LoVo (cell line): Measurements from ENCODE around the gene MPPED1.

Source experiments
- DNase-seq: peaks from one replicate; pipeline ENCODE4 v3.0.0-alpha.2; 2016; ENCODE audit warnings: low spot score

Gene MPPED1

DNA sequence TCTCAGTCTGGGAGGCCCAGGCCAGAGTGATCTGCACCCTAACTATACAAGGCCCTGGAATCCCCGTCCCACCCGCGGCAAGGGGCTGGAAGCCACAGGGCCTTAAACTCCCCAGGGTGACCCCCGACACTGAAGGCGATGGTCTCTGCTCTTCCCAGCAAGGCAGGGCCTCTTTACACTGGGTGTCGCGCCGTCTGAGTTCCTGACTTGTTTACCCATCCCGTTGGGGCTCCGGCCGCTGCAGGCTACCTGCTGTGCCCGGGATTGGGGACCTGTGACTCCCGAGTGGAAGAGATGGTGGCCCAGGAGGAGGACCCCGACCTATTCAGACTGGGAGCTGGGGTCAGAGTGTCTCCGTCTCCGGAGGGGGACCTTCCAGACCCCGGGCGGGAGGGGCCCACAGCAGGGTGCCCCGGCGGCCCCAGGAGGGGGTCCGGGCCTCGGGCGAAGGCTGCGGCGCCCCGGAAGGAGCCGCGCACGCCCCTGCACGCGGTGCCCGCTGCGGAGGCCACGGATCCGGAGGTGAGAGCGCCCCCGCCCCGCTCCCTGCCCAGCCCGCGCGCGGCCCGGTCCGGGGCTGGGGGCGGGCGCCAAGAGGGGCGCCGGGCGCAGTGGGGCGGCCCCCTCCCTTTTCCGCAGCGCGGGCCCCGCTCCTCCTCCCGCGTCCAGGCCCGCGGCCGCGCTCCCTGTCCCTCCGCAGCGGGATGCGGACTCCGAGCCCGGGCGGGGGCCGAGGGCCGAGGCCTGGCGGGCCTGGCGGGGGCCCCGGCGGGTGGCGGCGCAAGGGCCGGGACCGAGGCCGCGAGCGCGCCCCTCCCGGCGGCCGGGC is 560 bp upstream of the MPPED1 start:
- no peak for DNase-seq

DNA sequence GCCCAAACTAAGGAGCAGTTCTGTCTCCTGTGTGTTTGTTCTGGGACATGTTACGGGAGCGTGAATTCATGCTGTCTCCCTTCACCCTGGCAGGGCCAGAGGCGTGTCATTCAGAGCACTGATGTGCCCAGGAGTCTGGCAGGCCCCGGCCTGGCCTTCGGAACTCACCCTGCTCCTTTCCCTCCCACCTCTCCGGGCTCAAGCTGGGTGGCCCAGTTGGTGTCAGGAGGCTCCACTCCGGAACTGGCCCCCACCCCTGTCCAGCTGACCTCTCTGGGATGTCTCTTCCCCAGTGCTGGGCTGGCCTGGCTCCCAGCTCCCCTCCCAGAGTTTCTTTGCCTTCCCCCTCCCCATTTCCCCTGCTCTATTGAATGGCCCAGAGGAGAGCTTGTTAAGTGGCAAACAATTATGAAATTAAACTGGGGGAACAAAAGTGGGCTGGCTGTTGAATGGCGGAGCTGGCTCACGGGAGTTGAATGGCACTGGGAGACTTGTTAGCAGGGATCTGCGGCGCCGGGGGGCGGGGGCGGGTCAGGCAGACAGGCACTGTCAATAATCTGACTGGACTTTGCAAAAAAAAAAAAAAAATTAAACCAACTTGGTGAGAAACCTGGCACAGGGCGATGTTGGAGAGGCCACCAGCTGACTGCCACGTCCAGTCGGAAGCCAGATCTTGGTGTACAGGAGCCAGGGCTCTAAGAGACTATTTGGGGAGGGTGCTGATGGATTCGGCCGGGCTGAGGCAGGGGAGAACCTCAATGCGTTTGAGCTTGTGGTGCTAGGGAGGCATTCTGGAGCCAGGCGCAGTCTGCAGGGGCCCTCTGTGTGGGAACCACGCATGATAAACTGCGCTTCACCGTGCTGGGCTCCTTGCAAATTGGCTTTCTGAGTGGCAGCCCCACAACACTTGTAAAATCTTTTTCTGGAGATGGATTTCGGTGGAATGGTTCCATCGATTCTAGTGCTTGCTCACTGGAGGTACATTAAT is 1.3 kb downstream of the MPPED1 start:
- DNase-seq, result no peak

DNA sequence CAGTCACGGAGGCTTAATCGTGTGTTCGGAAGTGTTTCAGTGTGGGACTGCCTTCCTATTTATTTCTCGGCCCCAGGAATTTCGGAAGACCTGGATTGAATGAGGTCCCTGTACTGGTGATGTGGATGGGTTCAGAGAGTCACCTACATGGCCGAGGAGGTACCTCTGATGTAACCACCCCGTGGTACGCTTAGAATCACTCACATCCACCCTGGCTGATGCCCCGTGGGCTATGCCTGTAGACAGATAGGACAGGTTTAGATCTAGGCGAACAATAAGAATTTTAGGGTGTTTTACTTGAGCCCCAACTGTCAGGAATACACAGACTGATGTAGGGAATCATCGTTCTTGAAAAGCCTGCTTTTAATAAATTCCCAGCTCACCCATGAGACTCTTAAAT is 2.0 kb downstream of the MPPED1 start:
- DNase-seq, result no peak

DNA sequence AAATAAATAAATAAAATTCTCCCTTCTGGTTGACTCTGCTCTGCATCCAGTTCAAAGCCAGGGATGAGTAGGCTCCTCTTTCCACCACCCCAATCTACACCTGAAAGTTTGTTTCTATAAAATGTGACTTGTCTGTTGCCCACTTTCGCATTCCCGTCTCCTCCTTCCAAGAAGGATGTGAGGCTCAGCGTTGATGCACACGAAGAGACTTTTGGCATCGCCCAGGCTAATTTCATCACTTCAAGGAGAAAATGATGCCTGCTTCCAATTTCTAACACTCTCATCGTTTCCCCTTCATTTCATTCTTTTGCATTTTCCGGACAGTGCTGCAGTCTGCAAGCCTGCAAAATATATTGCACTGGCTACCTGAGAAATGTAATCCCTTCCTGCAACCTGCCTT is 3.9 kb downstream of the MPPED1 start:
- DNase-seq, result no peak

GRCh38 chr22:43417555-43417954 is 5.7 kb downstream of the MPPED1 start:
- DNase-seq, result no peak

GRCh38 chr22:43418079-43418825 is 6.4 kb downstream of the MPPED1 start:
- no peak for DNase-seq

GRCh38 chr22:43419371-43420080 is 7.7 kb downstream of the MPPED1 start:
- no peak for DNase-seq

DNA sequence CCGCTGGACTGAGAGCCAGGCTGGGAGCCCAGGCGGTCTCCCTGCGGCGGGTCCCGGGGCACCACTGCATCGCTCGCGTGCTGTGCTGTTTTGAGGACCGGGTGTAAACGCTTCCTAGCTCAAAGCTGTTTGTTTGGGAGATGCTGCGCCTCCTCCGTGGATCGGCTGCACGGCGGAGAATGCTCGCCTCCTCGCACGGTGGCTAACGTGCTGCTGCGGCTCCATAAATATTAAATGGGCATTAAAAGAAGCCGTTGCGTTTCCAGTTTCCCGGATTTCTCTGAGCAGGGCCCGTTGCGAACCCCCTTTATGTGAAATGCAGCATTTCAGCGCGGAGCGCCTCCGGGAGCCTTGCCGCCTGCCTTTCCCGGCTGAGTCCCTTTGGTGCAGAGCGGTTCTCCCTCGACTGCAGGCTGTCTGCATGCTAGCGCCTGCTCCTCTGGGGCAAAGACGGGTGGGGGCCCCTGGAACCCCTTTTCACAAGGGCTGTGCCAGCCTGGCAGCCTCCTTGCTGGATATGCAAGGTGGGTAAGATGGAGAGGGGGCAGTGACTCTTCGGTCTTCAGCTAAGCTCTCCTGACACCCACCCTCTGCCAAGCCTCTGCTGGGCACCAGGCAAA is 9.3 kb downstream of the MPPED1 start:
- no peak for DNase-seq

- no peak for DNase-seq
Observed at GRCh38 chr22:43421914-43422615, 10.3 kb downstream of the MPPED1 start.

DNA sequence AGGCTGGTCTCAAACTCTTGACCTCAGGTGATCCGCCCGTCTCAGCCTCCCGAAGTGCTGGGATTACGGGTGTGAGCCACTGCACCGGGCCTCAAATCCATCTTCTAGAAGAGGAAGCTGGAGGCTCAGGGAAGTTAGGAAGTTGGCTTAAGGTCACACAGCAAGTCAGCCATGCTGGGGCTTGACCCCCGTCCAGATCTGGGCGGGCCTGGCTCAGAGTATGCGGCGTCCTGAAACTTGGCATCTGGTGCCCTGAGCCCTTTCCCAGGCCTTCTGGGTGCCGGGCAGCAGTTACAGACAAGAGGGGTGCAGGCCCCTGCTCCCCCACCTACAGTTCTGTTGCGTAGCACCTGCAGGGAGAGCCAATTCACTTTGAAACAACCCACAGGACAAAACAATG is 11.2 kb downstream of the MPPED1 start:
- DNase-seq, result no peak

- no peak for DNase-seq
Observed at GRCh38 chr22:43424201-43424600, 12.4 kb downstream of the MPPED1 start.

- no peak for DNase-seq
Observed at GRCh38 chr22:43424666-43425630, 13.1 kb downstream of the MPPED1 start.

- no peak for DNase-seq
Observed at GRCh38 chr22:43425976-43426785, 14.4 kb downstream of the MPPED1 start.

- no peak for DNase-seq
Observed at GRCh38 chr22:43426816-43427215, 15.0 kb downstream of the MPPED1 start.

DNA sequence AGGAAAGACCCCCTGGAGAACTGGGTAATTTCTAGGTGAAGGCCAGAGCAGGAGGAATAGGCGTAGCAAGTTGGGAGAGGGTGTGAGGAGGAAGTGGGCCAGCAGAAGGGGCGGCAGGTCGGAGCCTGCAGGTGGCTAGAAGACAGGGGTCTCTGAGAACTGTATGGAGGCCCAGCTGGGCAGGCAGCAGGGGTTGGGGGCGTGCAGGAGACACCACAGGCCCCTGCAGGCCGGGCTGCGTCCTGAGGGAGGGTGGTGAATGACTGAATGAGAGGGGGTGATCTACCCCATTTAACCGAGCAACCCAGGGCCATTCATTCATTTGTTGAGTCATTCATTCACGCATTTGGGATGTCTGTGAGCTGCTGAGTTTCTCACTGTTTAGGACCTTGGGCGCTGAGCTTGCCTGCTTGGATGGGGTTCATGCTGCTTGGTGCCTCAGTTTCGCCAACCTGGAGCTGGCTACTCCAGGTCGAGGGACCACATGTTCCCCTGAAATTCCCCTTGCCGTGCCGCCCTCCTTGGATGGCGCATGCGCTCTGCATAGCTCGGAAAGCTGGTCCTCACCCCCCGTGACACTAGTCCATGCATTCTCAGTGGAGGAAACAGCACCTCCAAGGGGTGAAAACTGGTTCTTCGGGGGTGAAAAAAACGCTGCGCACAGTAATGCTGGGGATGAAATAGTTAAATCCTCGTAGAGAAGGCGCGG is 15.6 kb downstream of the MPPED1 start:
- DNase-seq, result no peak

GRCh38 chr22:43428005-43428485 is 16.2 kb downstream of the MPPED1 start:
- DNase-seq, result no peak

GRCh38 chr22:43428521-43428920 is 16.7 kb downstream of the MPPED1 start:
- no peak for DNase-seq

GRCh38 chr22:43429426-43429825 is 17.6 kb downstream of the MPPED1 start:
- DNase-seq, result no peak
